ENCODE measurements around the gene KIF7.

KIF7 gene

GRCh38 chr15:89646416-89647141 is 8.7 kb downstream of the KIF7 start:
- H3K27me3 ChIP-seq, result no peaks in the 10 kb centered on the region
- H3K4me2 ChIP-seq, result no peak overlapping the region; a peak in 1 of 22 replicates
- 0 out of 20 replicates have a peak, but pooled peaks cover 0 to 3% (median 0%) of the 10 kb centered on the region in 10 experiments for H3K4me1 ChIP-seq
- H3K9ac ChIP-seq, result no peak overlapping the region
- H3K9me3 ChIP-seq (replicated peaks in 1 of 11), result 0 out of 22 replicates have a peak, but pooled peaks cover 0 to 9% (median 0%) of the 10 kb centered on the region in 11 experiments
- H3K36me3 ChIP-seq, result peaks cover 0 to 21% (median 5%) of the 10 kb centered on the region in 11 experiments; a peak in 11 of 22 replicates
- peaks cover 0 to 13% (median 0%) of the 10 kb centered on the region in 11 experiments; a peak in 4 of 22 replicates for H4K20me1 ChIP-seq
- H3K4me3 ChIP-seq, result no peak overlapping the region
- H3K27ac ChIP-seq, result no peak overlapping the region
- TF ChIP-seq Cebpa-rat (IDR thresholded peaks at IDR 0.05), result no peak

DNA sequence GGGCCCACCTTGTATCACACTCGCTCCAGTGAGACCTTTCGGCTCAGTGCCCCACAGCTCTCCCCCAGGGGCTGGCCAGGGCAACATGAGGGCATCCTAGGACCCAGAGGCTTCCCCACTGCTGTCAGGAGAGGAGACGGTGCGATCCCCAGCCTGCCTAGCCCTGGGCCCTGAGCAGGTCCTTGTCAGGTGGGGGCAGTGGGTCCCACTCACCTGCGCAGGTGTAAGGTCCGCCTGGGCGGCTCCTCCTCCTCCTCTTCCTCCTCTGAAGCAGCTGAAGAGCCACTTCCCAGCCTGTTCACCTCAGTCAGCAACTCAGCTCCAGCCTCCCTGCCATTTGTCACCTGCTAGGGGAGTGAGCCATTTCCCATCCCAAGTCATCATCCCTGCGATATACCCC is 9.6 kb downstream of the KIF7 start:
- 0 out of 22 replicates have a peak, but pooled peaks cover 0 to 9% (median 0%) of the 10 kb centered on the region in 11 experiments for H3K9me3 ChIP-seq (replicated peaks in 1 of 11)
- 0 out of 20 replicates have a peak, but pooled peaks cover 0 to 3% (median 0%) of the 10 kb centered on the region in 10 experiments for H3K4me1 ChIP-seq
- H3K9ac ChIP-seq, result no peak overlapping the region
- no peak overlapping the region for H3K4me2 ChIP-seq
- TF ChIP-seq Cebpa-rat (IDR thresholded peaks at IDR 0.05), result no peak
- no peaks in the 10 kb centered on the region for H3K27me3 ChIP-seq
- H3K4me3 ChIP-seq, result no peak overlapping the region
- H3K27ac ChIP-seq, result no peak overlapping the region
- H3K36me3 ChIP-seq, result peaks cover 0 to 23% (median 8%) of the 10 kb centered on the region in 11 experiments; a peak in 11 of 22 replicates
- H4K20me1 ChIP-seq, result peaks cover 0 to 13% (median 0%) of the 10 kb centered on the region in 11 experiments; a peak in 4 of 22 replicates

GRCh38 chr15:89642106-89642505 is 13.2 kb downstream of the KIF7 start:
- H3K4me3 ChIP-seq, result no peak overlapping the region
- no peak overlapping the region for H3K9ac ChIP-seq
- H3K36me3 ChIP-seq, result peaks cover 0 to 22% (median 4%) of the 10 kb centered on the region in 11 experiments; a peak in 4 of 22 replicates
- H3K4me1 ChIP-seq, result no peaks in the 10 kb centered on the region
- H3K27ac ChIP-seq, result no peak overlapping the region
- H3K9me3 ChIP-seq (replicated peaks in 1 of 11), result no peaks in the 10 kb centered on the region
- H3K27me3 ChIP-seq, result no peaks in the 10 kb centered on the region
- H3K4me2 ChIP-seq, result no peak overlapping the region
- no peak for TF ChIP-seq Cebpa-rat (IDR thresholded peaks at IDR 0.05)
- H4K20me1 ChIP-seq, result peaks cover 0 to 13% (median 0%) of the 10 kb centered on the region in 11 experiments; a peak in 4 of 22 replicates

DNA sequence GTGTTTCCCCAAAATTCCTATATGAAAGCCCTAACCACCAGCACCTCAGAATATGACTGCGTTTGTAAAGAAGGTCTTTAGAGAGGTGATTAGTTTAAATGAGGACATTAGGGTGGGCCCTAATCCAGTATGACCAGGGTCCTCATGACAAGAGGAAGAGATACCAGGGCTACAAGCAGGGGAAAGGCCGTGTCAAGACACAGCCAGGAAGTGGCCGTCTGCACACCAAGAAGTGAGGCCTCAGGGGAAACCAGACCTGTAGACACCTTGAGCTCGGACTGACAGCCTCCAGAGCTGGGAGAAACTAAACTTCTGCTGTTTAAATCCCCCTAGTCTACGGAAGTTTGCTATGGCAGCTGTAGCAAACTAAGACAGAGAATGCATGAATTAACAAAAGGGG is 14.2 kb downstream of the KIF7 start:
- H3K36me3 ChIP-seq, result peaks cover 0 to 22% (median 4%) of the 10 kb centered on the region in 11 experiments; a peak in 4 of 22 replicates

GRCh38 chr15:89640245-89640644 is 15.0 kb downstream of the KIF7 start:
- Histone ChIP-seq H3K9me3 (replicated peaks in 1 of 11) (peaks cover 0 to 4% (median 0%) of the 10 kb centered on the region in 11 experiments; a peak in 3 of 22 replicates), H3K27ac (no peak overlapping the region), H3K36me3 (peaks cover 0 to 18% (median 4%) of the 10 kb centered on the region in 11 experiments; a peak in 4 of 22 replicates), H3K4me3 (no peak overlapping the region), H3K27me3 (no peaks in the 10 kb centered on the region), H3K4me2 (no peak overlapping the region), H3K4me1 (no peaks in the 10 kb centered on the region), H4K20me1 (peaks cover 0 to 6% (median 0%) of the 10 kb centered on the region in 11 experiments; a peak in 2 of 22 replicates), H3K9ac (no peak overlapping the region)
- TF ChIP-seq Cebpa-rat (IDR thresholded peaks at IDR 0.05), result no peak

More for the DNA sequence above, 14.2 kb downstream of the KIF7 start:
- Histone ChIP-seq H4K20me1 (peaks cover 0 to 6% (median 0%) of the 10 kb centered on the region in 11 experiments; a peak in 2 of 22 replicates), H3K4me2 (no peak overlapping the region), H3K27me3 (no peaks in the 10 kb centered on the region), H3K27ac (no peak overlapping the region), H3K9ac (no peak overlapping the region), H3K4me1 (no peaks in the 10 kb centered on the region), H3K9me3 (replicated peaks in 1 of 11) (no peaks in the 10 kb centered on the region), H3K4me3 (no peak overlapping the region)
- TF ChIP-seq Cebpa-rat (IDR thresholded peaks at IDR 0.05), result no peak

DNA sequence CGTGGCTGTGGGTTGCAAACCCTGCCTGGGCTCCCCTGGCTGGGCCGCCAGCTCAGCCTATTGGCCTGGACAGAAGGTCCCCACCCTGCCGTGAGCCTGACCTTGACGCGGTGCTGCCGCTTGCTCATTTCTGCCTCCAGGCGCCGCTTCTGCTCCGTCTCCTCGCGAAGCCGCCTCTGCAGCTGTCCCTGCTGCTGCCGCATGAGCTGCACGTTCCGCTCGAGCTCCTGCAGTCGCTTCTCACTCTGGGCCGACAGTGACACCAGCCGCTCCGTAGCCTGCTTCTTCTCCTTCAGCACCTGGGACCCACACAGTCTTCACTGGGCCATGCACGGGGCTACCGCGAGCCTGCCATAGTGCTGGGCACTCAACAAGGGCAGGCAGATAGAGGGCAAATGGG is 21.7 kb downstream of the KIF7 start:
- H3K27me3 ChIP-seq, result no peaks in the 10 kb centered on the region
- H4K20me1 ChIP-seq, result peaks cover 0 to 2% (median 0%) of the 10 kb centered on the region in 11 experiments; a peak in 4 of 22 replicates
- peaks cover 10 to 61% (median 38%) of the 10 kb centered on the region in 11 experiments; a peak in 21 of 22 replicates for H3K9me3 ChIP-seq (replicated peaks in 1 of 11)
- peaks cover 37 to 58% (median 53%) of the 10 kb centered on the region in 11 experiments for H3K36me3 ChIP-seq
- H3K27ac ChIP-seq, result no peak overlapping the region
- peaks cover 0 to 3% (median 1%) of the 10 kb centered on the region in 10 experiments; a peak in 12 of 20 replicates for H3K4me1 ChIP-seq
- no peak overlapping the region for H3K4me2 ChIP-seq
- H3K9ac ChIP-seq, result no peak overlapping the region
- TF ChIP-seq Cebpa-rat (IDR thresholded peaks at IDR 0.05), result no peak
- 0 out of 20 replicates have a peak overlapping the region, but pooled peaks of 1 of the 10 experiments have one; percentile 10 for H3K4me3 ChIP-seq

DNA sequence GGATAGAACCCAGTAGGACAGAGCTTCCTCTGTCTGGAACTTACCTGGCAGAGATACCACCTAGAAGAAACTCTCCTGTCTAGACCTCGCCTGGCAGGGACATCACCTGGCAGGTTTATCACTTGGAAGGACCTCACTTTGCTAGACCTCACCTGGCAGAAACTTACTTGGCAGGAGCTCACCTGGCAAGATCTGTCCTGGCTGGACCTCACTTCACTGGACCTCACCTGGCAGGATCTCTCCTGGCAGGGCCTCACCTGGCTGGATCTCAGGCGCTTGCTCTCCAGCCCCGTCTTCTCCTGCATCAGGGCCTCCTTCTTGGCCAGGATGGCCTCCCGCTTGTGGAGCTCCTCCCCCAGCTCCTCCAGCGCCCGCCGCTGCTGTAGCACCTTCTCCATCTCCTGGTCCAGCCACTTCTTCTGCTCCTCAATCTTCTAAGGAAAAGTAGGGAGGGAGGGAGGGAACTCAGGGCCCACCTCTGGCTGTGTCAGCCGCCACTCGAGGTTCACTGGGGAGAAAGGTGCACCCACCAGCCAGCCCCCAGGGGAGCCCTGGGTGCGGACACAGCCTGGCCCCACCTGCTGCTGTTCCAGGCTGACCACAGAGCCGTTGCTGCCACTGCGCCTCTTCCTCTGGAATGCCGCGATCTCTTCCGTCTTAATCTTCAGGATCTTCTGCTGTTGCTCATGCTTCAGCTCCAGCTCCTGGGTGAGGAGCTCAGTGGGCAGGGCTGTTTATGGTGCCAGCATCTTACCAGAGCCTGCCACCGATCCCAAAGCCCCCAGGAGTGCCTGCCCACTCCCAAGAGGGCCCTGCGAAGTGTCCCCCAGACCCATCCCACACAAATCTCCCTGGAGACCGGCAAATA is 22.5 kb downstream of the KIF7 start:
- H3K27me3 ChIP-seq, result no peaks in the 10 kb centered on the region
- no peak overlapping the region for H3K4me2 ChIP-seq
- H4K20me1 ChIP-seq, result peaks cover 0 to 8% (median 0%) of the 10 kb centered on the region in 11 experiments; a peak in 5 of 22 replicates
- H3K4me1 ChIP-seq, result peaks cover 0 to 11% (median 8%) of the 10 kb centered on the region in 10 experiments; a peak in 13 of 20 replicates
- H3K9ac ChIP-seq, result no peak overlapping the region
- H3K36me3 ChIP-seq, result peaks cover 39 to 65% (median 61%) of the 10 kb centered on the region in 11 experiments
- no peak overlapping the region for H3K27ac ChIP-seq
- H3K9me3 ChIP-seq (replicated peaks in 1 of 11), result peaks cover 10 to 61% (median 38%) of the 10 kb centered on the region in 11 experiments; a peak in 21 of 22 replicates
- TF ChIP-seq Cebpa-rat (IDR thresholded peaks at IDR 0.05), result no peak
- H3K4me3 ChIP-seq, result 0 out of 20 replicates have a peak overlapping the region, but pooled peaks of 1 of the 10 experiments have one; percentile 10

- peaks cover 10 to 61% (median 38%) of the 10 kb centered on the region in 11 experiments; a peak in 21 of 22 replicates for H3K9me3 ChIP-seq (replicated peaks in 1 of 11)
- no peak overlapping the region for H3K4me2 ChIP-seq
- peaks cover 0 to 20% (median 11%) of the 10 kb centered on the region in 10 experiments; a peak in 13 of 20 replicates for H3K4me1 ChIP-seq
- no peak overlapping the region for H3K27ac ChIP-seq
- TF ChIP-seq Cebpa-rat (IDR thresholded peaks at IDR 0.05), result no peak
- no peak overlapping the region for H3K9ac ChIP-seq
- H3K27me3 ChIP-seq, result no peaks in the 10 kb centered on the region
- H3K36me3 ChIP-seq, result peaks cover 46 to 75% (median 70%) of the 10 kb centered on the region in 11 experiments
- H3K4me3 ChIP-seq, result no peak overlapping the region
- peaks cover 0 to 17% (median 0%) of the 10 kb centered on the region in 11 experiments; a peak in 7 of 22 replicates for H4K20me1 ChIP-seq
Observed at GRCh38 chr15:89631902-89632264, 23.4 kb downstream of the KIF7 start.

All from BLaER1 treated with 17β-estradiol and CSF1 and Interleukin-3, amounts not matched to agents 10 nM and 100 nM (cell line).